Transverse colon (tissue), 4 donors: ENCODE data around the gene PLEKHG4. TPM values are rescaled to one million over a fixed set of nuclear protein-coding genes. Genes with fewer than 3 reads are reported as not detected.

Source experiments
- DNase-seq: peaks from one replicate; pipeline ENCODE4 v3.0.0-alpha.2; 2019
- H3K27ac ChIP-seq, 4 donors: fragments of 200-600 bp; sonication (generic); 2 replicates each; pipeline ENCODE4 v1.5.1; 2016 to 2018; ENCODE audit warnings: inconsistent platforms in 4 of 4
- H3K27me3 ChIP-seq: fragments of 200-600 bp; sonication (generic); 2 replicates; pipeline ENCODE4 v1.5.1; 2017; ENCODE audit warnings: inconsistent platforms
- H3K36me3 ChIP-seq, 4 donors: fragments of 200-600 bp; sonication (generic); 2 replicates each; pipeline ENCODE4 v1.5.1; 2017 to 2019; ENCODE audit warnings: inconsistent platforms in 4 of 4
- H3K4me1 ChIP-seq, 4 donors: fragments of 200-600 bp; sonication (generic); 2 replicates each; pipeline ENCODE4 v1.5.1; 2017 to 2020; ENCODE audit warnings: inconsistent platforms in 4 of 4
- H3K4me3 ChIP-seq, 4 donors: fragments of 200-600 bp; sonication (generic); 1 replicate in 1 of 4; 2 replicates in 3 of 4; pipeline versions ENCODE4 v1.5.1 to v1.6.1; 2017 to 2019; ENCODE audit warnings: inconsistent platforms in 4 of 4
- H3K9me3 ChIP-seq, 2 donors: fragments of 200-600 bp; sonication (generic); 2 replicates each; pipeline ENCODE4 v1.5.1; 2017 to 2019; ENCODE audit warnings: inconsistent platforms in 2 of 2
- EP300 ChIP-seq: sonication (generic); formaldehyde crosslinking; IDR thresholded peaks from one replicate; pipeline ENCODE4 v1.6.1; 2017; ENCODE audit warnings: antibody characterized with exemption, low read depth
- POLR2A ChIP-seq: fragments of 450-650 bp; IDR thresholded peaks from one replicate; pipeline ENCODE4 v1.6.1; 2016; ENCODE audit warnings: antibody characterized with exemption, mild to moderate bottlenecking, moderate library complexity
- POLR2AphosphoS5 ChIP-seq, 3 donors: sonication (generic); formaldehyde crosslinking; IDR thresholded peaks; one replicate each; pipeline ENCODE4 v1.6.1; 2016; ENCODE audit warnings: antibody characterized with exemption in 3 of 3
- WGBS, 2 donors: methylation state at CpG; one replicate each; pipeline ENCODE4 v1.1.5; 2018; ENCODE audit warnings: low coverage in 1 of 2; 5-methylcytosine and 5-hydroxymethylcytosine counted together
- in situ Hi-C, 4 donors: fragments of 200-750 bp; cut with MboI; loops; one replicate each; pipeline versions ENCODE4 v1.15.0 to v1.15.1; 2017; ENCODE audit warnings: low sequenced_read_pairs in 3 of 4, low pct_ligation_motif_present in 1 of 4, low pct_unique_long_range_greater_than_20kb in 1 of 4
- intact Hi-C: fragments of 100-400 bp; cut with DNase I; formaldehyde crosslinking; loops from one replicate; pipeline ENCODE4 v1.15.1; 2023; ENCODE audit warnings: low total_unique reads
- total RNA-seq, 4 donors: library from RNA; depleted of rRNA; stranded (reverse); fragments of >200 nt; gene quantifications; one replicate each; pipeline ENCODE4 v1.1.0, GENCODE V29; 2016
- TF ChIP-seq, protein P1 (sequence below), 5 experiments: fragments of 200-600 bp in 3 of 5; fragments of 450-650 bp in 2 of 5; sonication (generic) in 3 of 5; IDR thresholded peaks; 1 replicate in 2 of 5; 2 replicates in 3 of 5; pipeline ENCODE4 v1.5.1; 2016 to 2017; ENCODE audit warnings: antibody characterized with exemption in 5 of 5, inconsistent platforms in 3 of 5, mild to moderate bottlenecking in 2 of 5, moderate library complexity in 1 of 5

Gene PLEKHG4
- total RNA-seq, 4 donors from 2014 or later, result 0.80 to 12.2 (median 8.7) TPM

DNA sequence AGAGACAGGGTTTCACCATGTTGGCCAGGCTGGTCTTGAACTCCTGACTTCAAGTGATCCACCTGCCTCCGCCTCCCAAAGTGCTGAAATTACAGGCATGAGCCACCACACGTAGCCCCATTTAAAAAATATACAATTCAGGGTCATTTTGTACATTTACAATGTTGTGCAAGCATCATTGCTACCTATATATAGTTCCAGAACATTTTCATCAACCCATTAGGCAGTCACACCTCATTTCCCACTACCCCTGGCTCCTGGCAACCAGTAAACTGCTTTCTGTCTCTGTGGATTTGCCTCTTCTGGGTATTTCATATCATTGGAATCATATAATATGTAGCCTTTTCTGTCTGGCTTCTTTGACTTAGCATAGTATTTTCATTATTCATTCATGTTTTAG lies 54.0 kb downstream of the PLEKHG4 start:
- in situ Hi-C loops, result no loop called here
- TF ChIP-seq POLR2A (no peak), POLR2AphosphoS5 (IDR thresholded peaks at IDR 0.05) (no peak), EP300 (no peak)
- TF ChIP-seq, protein P1, sequence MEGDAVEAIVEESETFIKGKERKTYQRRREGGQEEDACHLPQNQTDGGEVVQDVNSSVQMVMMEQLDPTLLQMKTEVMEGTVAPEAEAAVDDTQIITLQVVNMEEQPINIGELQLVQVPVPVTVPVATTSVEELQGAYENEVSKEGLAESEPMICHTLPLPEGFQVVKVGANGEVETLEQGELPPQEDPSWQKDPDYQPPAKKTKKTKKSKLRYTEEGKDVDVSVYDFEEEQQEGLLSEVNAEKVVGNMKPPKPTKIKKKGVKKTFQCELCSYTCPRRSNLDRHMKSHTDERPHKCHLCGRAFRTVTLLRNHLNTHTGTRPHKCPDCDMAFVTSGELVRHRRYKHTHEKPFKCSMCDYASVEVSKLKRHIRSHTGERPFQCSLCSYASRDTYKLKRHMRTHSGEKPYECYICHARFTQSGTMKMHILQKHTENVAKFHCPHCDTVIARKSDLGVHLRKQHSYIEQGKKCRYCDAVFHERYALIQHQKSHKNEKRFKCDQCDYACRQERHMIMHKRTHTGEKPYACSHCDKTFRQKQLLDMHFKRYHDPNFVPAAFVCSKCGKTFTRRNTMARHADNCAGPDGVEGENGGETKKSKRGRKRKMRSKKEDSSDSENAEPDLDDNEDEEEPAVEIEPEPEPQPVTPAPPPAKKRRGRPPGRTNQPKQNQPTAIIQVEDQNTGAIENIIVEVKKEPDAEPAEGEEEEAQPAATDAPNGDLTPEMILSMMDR (IDR thresholded peaks at IDR 0.05), result no peak
- Histone ChIP-seq H3K27me3 (no peaks in the 10 kb centered on the region), H3K36me3 (no peaks in the 10 kb centered on the region), H3K4me1 (no peaks in the 10 kb centered on the region), H3K4me3 (no peak overlapping the region), H3K9me3 (peaks cover 0 to 5% of the 10 kb centered on the region in 2 donors), H3K27ac (no peak overlapping the region)
- intact Hi-C loops, result no loop called here
- DNase-seq, result no peak
- WGBS, 2 donors, result 67 to 71% methylated on average over 2 of the region's 2 CpGs

DNA sequence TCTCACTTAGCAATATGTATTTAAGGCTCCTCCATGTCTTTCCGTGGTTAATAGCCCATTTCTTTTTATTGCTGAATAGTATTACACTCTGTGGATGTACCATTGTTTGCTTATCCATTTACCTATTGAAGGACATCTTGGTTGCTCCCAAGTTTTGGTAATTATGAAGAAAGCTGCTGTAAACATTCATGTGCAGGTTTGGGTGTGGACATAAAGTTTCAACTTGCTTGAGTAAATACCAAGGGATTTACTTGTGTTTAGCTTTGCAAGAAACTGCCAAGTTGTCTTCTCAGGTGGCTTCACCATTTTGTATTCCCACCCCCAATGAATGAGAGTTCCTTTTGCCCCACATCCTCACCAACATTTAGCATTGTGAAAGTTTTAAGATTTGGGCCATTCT lies 56.8 kb downstream of the PLEKHG4 start:
- H3K9me3 ChIP-seq, result peaks cover 0 to 5% of the 10 kb centered on the region in 2 donors
- WGBS, 2 donors, result 43 to 71% methylated on average over 1 of the region's 1 CpG
- H3K27me3 ChIP-seq, result no peaks in the 10 kb centered on the region
- no peaks in the 10 kb centered on the region for H3K36me3 ChIP-seq
- TF ChIP-seq POLR2A, result no peak
- no peak for TF ChIP-seq EP300
- TF ChIP-seq, protein P1 (IDR thresholded peaks at IDR 0.05), result no peak
- TF ChIP-seq POLR2AphosphoS5 (IDR thresholded peaks at IDR 0.05), result no peak
- H3K4me3 ChIP-seq, result no peak overlapping the region
- H3K27ac ChIP-seq, result no peak overlapping the region
- DNase-seq, result no peak
- in situ Hi-C loops (no loop called here), intact Hi-C loops (no loop called here)
- H3K4me1 ChIP-seq, result no peaks in the 10 kb centered on the region

DNA sequence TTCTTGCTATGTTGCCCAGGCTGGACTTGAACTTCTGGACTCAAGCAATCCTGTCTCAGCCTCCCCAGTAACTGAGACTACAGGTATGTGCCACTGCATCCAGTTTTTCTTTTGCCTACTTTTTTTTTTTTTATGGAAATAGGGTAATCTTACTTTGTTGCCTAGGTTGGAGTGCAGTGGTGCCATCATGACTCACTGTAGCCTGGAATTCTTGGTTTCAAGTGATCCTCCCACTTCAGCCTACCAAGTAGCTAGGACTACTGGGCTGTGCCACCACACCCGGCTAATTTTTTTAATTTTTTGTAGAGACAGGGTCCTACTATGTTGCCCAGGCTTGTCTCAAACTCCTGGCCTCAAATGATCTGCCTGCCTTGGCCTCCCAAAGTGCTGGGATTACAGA lies 57.3 kb downstream of the PLEKHG4 start:
- Histone ChIP-seq H3K4me1 (no peaks in the 10 kb centered on the region), H3K27me3 (no peaks in the 10 kb centered on the region), H3K4me3 (no peak overlapping the region), H3K9me3 (peaks cover 0 to 5% of the 10 kb centered on the region in 2 donors), H3K36me3 (no peaks in the 10 kb centered on the region), H3K27ac (no peak overlapping the region)
- TF ChIP-seq EP300 (no peak), POLR2AphosphoS5 (IDR thresholded peaks at IDR 0.05) (no peak), POLR2A (no peak)
- TF ChIP-seq, protein P1 (IDR thresholded peaks at IDR 0.05), result no peak
- in situ Hi-C loops (no loop called here), intact Hi-C loops (no loop called here)
- no peak for DNase-seq
- WGBS, 2 donors, result 86 to 100% methylated on average over 1 of the region's 1 CpG

Other genes starting within 250 kb of the PLEKHG4 start
- gene PHAF1, start 169.6 kb upstream of the PLEKHG4 start, total RNA-seq, result 10 to 100 TPM; 13.3 to 23.8 (median 17.7) TPM
- gene B3GNT9, start 128.5 kb upstream of the PLEKHG4 start, total RNA-seq, result 10 to 100 TPM in 1 of 4 donors, 1 to 10 TPM in 3; 1.5 to 69.1 (median 5.5) TPM
- 10 to 100 TPM; 32.2 to 74.8 (median 42.0) TPM for gene TRADD, start 119.6 kb upstream of the PLEKHG4 start, total RNA-seq
- 10 to 100 TPM; 30.0 to 91.1 (median 55.1) TPM for gene FBXL8, start 119.6 kb upstream of the PLEKHG4 start, total RNA-seq
- 100 to 1,000 TPM in 1 of 4 donors, 10 to 100 TPM in 3; 29.5 to 136 (median 76.6) TPM for gene HSF4, start 114.8 kb upstream of the PLEKHG4 start, total RNA-seq
- 10 to 100 TPM; 39.5 to 65.9 (median 41.2) TPM for gene NOL3, start 109.0 kb upstream of the PLEKHG4 start, total RNA-seq
- 100 to 1,000 TPM in 1 of 4 donors, 10 to 100 TPM in 3; 27.6 to 220 (median 32.5) TPM for gene MATCAP1, start 95.6 kb upstream of the PLEKHG4 start, total RNA-seq
- gene EXOC3L1, start 89.4 kb upstream of the PLEKHG4 start, total RNA-seq, result 1 to 10 TPM in 2 of 4 donors, not detected in 2; 3.0 to 6.7 TPM
- gene E2F4, start 87.4 kb upstream of the PLEKHG4 start, total RNA-seq, result 100 to 1,000 TPM in 3 of 4 donors, 10 to 100 TPM in 1; 97.5 to 224 (median 159) TPM
- gene ELMO3, start 80.4 kb upstream of the PLEKHG4 start, total RNA-seq, result 10 to 100 TPM; 61.0 to 91.5 (median 77.7) TPM
- gene TMEM208, start 52.4 kb upstream of the PLEKHG4 start, total RNA-seq, result 10 to 100 TPM in 3 of 4 donors, not detected in 1; 29.5 to 50.2 (median 39.3) TPM
- gene FHOD1, start 32.1 kb upstream of the PLEKHG4 start, total RNA-seq, result 100 to 1,000 TPM in 1 of 4 donors, 10 to 100 TPM in 3; 25.1 to 177 (median 33.6) TPM
- gene SLC9A5, start 30.6 kb upstream of the PLEKHG4 start, total RNA-seq, result 1 to 10 TPM in 3 of 4 donors, under 1 TPM in 1; 0.55 to 4.5 (median 1.5) TPM
- gene KCTD19, start 47.2 kb downstream of the PLEKHG4 start, total RNA-seq, result not detected
- gene LRRC36, start 47.3 kb downstream of the PLEKHG4 start, total RNA-seq, result under 1 TPM in 1 of 4 donors, not detected in 3; 0.79 TPM
- 10 to 100 TPM in 1 of 4 donors, 1 to 10 TPM in 2, not detected in 1; 3.5 to 20.9 (median 5.7) TPM for gene TPPP3, start 114.0 kb downstream of the PLEKHG4 start, total RNA-seq
- gene ZDHHC1, start 136.9 kb downstream of the PLEKHG4 start, total RNA-seq, result 10 to 100 TPM in 2 of 4 donors, 1 to 10 TPM in 2; 7.1 to 36.3 (median 20.5) TPM
- 1,000 to 10,000 TPM in 1 of 4 donors, 100 to 1,000 TPM in 3; 667 to 1,081 (median 790) TPM for gene HSD11B2, start 151.6 kb downstream of the PLEKHG4 start, total RNA-seq
- 100 to 1,000 TPM; 218 to 457 (median 386) TPM for gene ATP6V0D1, start 201.6 kb downstream of the PLEKHG4 start, total RNA-seq
- gene AGRP, start 204.0 kb downstream of the PLEKHG4 start, total RNA-seq, result not detected
- gene RIPOR1, start 249.3 kb downstream of the PLEKHG4 start, total RNA-seq, result 100 to 1,000 TPM in 1 of 4 donors, 10 to 100 TPM in 3; 11.2 to 141 (median 24.1) TPM